ENCODE results near the gene IMMP1L.
"Not testable (repeated sequence)": the region's sequence is repeated elsewhere in the genome, so short reads cannot be mapped to it uniquely, and the experiment has no call there.

Gene IMMP1L

DNA sequence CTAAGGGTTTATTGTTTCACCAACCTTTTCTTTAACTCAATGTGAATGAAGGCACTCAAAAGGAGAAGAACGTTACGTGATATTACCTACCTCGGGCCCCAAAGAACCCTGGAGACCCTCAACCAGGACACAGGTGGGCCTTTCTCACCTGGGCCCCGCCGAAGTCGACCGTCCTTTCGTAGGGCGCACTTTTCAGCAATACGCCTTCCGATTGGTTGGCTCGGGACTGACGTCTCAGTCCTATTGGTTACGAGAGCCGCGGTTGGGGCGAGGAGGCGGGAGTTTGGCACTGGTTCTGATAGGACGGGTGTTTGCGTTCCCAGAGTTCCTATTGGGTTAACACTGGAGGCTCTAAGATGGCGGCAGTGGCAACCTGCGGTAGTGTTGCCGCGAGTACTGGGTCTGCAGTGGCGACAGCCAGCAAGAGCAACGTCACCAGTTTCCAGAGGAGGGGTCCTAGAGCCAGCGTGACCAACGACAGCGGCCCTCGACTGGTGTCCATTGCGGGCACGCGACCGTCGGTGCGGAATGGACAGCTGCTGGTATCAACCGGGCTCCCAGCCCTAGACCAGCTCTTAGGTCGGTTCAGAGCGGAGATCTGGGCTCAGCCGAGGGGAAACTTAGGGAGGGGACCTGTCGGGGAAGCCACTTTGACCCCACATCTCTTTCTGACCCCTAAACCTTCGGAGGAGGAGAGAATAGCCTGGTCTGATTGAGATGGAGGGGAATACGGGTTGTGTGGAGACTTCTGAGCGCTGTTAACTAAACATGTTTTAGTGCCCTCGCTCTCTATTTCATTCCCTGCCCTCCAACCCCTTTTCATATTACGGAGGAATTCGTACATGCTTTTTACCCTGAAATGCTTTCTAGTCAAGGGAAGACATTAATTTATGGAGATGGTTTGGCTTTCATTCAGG lies at the start of gene IMMP1L, which contains the start of gene ELP4:
TSS of gene IMMP1L (minus strand) at position 194 of the 917 bp plus-strand sequence. CDS start 46,346 bp downstream, outside the sequence.
TSS of gene ELP4 (plus strand) at position 339 of the 917 bp plus-strand sequence. CDS start at position 357, 18 bp downstream.
- DNase-seq, result peak; percentile 90 to 91

DNA sequence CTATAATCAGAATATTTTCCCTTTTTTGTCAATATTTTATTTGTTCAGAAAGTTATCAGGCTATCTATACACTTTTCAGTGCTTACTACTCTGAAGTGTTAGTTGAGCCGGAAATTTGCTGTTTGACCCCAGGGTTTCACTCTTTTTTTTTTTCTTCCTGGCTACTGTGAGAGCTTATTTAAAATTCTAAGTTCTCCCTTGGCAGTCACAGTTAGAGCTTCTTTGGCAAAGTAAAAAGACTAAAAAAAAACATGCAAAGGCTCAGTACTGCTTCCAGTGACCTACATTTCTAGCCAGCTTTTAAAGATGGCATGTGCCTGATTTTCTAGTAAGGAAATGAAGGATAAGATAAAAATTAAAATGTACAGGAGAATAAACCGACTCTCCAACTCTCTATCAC lies 48.6 kb upstream of the IMMP1L start:
- no peak for DNase-seq

DNA sequence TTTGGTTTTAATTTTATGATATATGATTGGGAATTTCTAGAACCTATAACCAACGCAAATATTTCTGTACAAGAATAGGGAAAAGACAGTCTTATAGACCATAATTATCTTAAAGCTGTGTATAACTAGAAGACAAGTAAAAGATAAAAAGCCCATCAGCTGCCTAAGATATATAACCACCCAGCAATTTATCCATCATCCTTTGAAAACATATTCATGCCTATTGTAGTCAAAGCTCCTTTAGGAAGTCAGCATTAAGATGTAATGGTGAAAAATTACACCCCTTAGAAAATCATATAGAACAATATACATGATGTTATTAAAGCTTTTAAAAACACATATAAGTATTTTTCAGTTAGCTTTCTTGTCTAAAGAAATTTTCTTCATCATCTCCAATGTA lies 46.5 kb upstream of the IMMP1L start:
- DNase-seq, result no peak

DNA sequence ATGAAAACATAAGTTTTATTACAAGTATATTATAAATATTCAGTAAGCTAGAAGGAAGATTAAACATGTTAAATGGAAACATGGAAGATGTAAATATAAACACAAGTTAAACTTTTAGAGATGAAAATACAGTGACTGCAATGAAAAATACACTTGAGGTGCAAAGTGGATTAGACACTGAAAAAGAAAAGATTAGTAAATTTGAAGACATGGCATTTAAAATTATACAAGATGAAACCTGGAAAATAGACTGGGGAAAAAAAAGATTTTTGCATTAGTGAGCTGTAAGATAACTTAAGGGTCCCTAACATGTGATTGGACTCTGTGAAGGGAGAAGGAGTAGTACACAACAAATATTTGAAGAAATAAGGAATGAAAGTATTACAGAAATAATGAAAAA lies 33.4 kb upstream of the IMMP1L start:
- no peak for DNase-seq

GRCh38 chr11:31535479-31535878 lies 26.1 kb upstream of the IMMP1L start:
- DNase-seq, result no peak

DNA sequence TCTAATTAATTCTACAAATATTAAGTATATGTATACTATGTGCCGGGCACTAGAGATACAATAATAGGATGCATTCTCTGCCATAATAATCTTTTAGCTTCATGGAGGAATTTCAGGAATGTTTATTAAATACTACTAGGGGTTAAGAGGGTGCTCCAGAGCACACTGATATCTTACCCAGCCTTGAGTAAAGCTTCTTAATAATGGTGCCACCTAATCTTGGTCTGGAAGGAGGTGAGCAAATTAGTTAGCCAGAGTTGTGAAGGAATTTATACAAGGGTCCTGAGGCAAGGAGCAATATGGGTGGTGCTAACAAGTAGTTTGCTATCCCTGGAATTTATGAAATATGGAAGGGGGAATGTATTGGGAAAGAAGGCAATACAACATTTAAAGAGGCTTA lies 21.9 kb upstream of the IMMP1L start:
- no peak for DNase-seq

- DNase-seq, result no peak
Measured at GRCh38 chr11:31529701-31530100, 20.3 kb upstream of the IMMP1L start.

GRCh38 chr11:31529189-31529588 lies 19.8 kb upstream of the IMMP1L start:
- no peak for DNase-seq

GRCh38 chr11:31521497-31522150 lies 12.2 kb upstream of the IMMP1L start:
- no peak for DNase-seq

DNA sequence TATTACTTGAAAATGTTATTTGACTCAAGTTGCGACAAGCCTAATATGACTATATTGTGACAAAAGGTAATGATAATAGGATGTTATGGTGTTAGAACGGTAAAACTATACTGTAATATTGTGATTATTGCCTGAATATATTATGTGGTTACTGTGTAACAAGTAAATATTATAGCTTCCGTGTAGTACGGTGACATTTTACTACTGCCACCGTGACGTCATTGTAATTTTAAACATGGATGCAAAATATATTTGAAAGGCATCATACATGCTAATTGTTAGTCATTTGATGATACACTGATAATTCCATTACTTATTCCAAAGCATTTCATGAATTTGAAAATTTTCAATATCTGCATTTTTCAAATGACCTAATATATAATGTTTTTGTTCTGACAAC lies 2.7 kb upstream of the IMMP1L start:
- DNase-seq, result no peak

DNA sequence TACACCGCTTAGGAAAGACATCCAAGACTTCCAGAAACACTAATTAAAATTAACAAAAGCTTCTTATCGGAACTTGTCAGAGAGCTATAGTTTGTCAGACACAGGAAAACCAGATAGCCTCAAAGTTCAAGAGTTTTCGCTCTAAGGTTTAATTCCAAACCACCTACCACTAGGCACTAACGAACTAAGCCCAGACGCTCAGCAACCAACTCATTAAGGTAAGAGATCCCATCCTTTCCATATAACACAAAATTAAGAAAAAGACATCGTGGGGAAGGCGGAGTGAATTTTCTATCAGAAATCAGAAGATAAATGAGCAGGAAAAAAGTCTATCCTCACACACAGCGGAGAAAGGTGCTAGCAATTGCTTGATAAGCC lies 382 bp downstream of the IMMP1L start:
- no peak for DNase-seq

DNA sequence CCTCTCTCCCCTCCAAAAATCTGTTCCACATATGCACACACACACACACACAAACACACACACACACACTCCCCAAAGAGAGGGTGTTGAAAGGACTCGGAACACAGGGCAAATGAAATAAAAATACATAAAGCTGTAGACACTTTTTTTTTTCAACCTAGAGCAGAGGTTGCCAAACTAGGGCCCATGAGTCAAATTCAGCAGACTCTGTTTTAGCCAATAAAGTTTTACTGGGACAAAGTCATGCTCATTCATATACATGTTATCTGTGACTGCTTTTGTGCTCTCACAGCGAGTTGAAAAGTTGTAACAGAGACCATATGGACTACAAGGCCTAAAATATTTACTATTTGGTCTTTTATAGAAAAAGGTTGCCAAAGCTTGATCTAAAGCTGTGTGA lies 8.9 kb downstream of the IMMP1L start:
- no peak for DNase-seq

GRCh38 chr11:31499576-31500178 lies 9.7 kb downstream of the IMMP1L start:
- no peak for DNase-seq

DNA sequence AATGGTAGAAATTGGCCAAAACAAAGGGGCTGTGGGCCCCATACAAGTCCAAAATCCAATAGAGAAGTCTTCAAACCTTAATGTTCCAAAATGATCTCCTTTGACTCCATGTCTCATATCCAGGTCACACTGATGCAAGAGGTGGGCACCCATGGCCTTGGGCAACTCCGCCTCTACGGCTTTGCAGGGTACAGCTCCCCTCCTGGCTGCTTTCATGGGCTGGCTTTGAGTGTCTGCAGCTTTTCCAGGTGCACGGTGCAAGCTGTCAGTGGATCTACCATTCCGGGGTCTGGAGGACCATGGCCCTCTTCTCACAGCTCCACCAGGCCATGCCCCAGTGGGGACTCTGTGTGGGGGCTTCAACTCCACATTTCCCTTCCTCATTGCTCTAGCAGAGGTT lies 15.7 kb downstream of the IMMP1L start:
- DNase-seq, result not testable (repeated sequence)

DNA sequence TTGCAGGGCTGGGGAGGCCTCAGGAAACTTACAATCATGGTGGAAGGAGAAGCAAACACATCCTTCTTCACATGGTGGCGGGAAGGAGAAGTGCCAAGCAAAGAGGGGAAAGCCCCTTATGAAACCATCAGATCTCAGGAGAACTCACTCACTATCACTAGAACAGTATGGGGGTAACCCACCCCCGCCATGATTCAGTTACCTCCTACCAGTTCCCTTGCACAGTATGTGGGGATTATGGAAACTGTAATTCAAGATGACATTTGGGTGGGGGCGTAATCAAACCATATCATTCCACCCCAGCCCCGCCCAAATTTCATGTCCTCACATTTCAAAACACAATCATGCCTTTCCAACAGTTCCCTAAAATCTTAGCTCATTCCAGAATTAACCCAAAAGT lies 16.2 kb downstream of the IMMP1L start:
- DNase-seq, result no peak

- DNase-seq, result no peak
Measured at GRCh38 chr11:31492320-31492913, 17.0 kb downstream of the IMMP1L start.

DNA sequence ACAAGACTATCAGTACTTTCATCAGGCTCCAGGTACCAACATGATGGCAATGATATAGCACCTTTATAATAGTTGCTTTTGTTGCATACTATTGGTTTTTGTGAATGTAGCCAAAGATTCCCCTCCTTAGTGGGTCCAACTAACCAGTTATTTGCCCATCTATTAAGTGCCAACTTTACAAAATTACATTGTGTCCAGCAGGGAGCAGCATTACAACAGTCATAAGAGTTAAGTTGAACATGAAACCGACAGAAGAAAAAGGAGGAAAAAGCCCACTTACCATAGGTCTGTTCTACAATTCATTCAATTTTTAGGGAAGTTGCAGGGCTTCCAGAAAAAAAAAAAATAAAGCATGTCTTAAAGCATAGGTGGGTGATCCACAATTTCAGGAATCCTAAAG lies 21.6 kb downstream of the IMMP1L start:
- peak; percentile 38 to 52 for DNase-seq

DNA sequence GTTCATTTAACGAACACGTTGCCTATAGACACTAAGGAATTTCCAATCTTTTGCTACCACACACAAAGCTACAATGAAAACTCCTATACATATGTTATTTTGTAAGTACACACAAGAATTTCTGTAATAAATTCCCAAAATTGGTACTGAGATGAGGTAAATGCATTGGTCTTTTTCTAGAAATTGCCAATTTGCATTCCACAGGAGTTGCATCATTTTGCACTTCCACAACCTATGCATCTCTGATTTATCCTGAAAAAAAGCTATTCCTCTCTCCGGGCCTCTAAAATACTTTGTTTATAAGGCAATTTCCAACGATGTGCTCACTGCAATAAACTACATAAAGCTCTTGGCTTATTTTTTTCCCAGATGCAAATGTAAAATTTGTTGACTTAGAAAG lies 24.9 kb downstream of the IMMP1L start:
- no peak for DNase-seq

DNA sequence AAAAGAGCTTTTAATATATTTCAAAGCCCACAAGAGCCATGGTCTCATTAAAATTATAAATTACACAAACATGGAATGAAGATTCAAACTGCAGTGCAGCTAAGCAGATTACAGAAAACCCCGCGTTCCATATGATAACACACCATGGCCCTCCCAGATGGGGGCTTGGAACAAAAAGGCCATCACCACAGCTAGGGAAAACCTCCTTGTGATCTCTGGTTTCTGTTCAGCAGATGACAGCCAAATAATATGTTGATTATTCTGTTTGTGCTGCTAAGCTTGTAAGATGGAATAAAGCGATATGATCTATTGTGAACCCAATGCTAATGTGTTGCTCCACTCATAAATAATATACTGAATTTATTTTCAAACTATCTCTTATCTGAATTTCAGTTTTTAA lies 28.5 kb downstream of the IMMP1L start:
- no peak for DNase-seq

GRCh38 chr11:31479066-31479465 lies 30.4 kb downstream of the IMMP1L start:
- no peak for DNase-seq

DNA sequence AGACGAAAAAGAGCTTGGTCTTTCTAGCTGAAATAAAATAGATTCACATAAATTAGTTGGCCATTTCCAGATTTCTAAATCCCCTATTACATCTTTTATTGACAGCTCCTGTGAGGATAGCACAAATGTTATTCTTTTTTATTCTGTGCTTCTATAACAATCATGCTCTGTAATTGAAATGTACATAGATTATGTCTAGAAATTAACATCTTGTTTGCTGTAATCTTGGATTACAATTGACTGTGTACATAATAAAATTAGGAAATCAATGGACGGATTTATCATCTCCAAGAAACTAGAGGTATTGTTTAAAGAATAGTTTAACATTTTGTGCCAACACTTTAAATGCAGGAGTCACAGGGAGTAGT lies 31.2 kb downstream of the IMMP1L start:
- no peak for DNase-seq

- DNase-seq, result no peak
Measured at GRCh38 chr11:31477528-31478222, 31.7 kb downstream of the IMMP1L start.

DNA sequence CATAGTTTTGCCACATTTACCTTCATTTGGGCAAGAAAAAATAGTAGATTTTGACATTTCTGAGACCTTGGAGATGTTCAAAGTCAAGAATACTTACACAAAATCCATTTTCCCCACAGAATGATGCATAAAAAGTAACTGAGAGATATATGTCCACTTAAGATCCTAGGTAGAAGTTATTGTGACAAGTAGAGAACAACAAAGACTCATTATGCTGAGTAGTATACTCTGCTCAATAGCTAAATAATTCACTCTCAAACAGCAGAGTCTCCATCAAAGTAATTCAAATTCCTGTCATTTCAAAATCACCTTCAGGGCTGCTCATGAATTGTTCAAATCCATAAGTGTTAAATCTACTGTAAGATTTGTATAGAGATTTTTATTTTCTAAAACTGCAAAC lies 35.3 kb downstream of the IMMP1L start:
- no peak for DNase-seq

All from AML-193 (cell line).